Osteocyte (in vitro differentiated cells): ENCODE results near the gene BCAR3. TPM values are rescaled to one million over a fixed set of nuclear protein-coding genes. Genes with fewer than 3 reads are reported as not detected.
A peak's percentile ranks its signal among the peaks of the same experiment; 100 is the strongest.

Experiments used
- DNase-seq: peaks from one replicate; pipeline ENCODE4 v3.0.0; 2021; ENCODE audit warnings: mixed read lengths; ENCODE audit not compliant: unreplicated experiment; ENCODE audit errors: extremely low spot score
- H3K27ac Mint-ChIP-seq: one replicate; pipeline ENCODE4 v1.8.0; 2021; ENCODE audit warnings: mild to moderate bottlenecking, mixed read lengths; ENCODE audit not compliant: unreplicated experiment
- H3K27me3 Mint-ChIP-seq: one replicate; pipeline ENCODE4 v1.8.0; 2021; ENCODE audit warnings: mixed read lengths; ENCODE audit not compliant: unreplicated experiment
- H3K36me3 Mint-ChIP-seq: one replicate; pipeline ENCODE4 v1.8.0; 2021; ENCODE audit warnings: mixed read lengths; ENCODE audit not compliant: unreplicated experiment
- H3K4me1 Mint-ChIP-seq: one replicate; pipeline ENCODE4 v1.8.0; 2021; ENCODE audit warnings: mixed read lengths; ENCODE audit not compliant: unreplicated experiment
- H3K4me3 Mint-ChIP-seq: one replicate; pipeline ENCODE4 v1.8.0; 2021; ENCODE audit warnings: mild to moderate bottlenecking, moderate library complexity, mixed read lengths; ENCODE audit not compliant: unreplicated experiment
- H3K9me3 Mint-ChIP-seq: one replicate; pipeline ENCODE4 v1.8.0; 2021; ENCODE audit warnings: mixed read lengths; ENCODE audit not compliant: unreplicated experiment
- total RNA-seq: library from RNA; stranded (reverse); gene quantifications from 2 replicates; pipeline ENCODE4 v1.2.1, GENCODE V29; 2021
- TF ChIP-seq, protein P1 (sequence below): fragments of 200-600 bp; sonication (generic); IDR thresholded peaks from 2 replicates; pipeline ENCODE4 v1.5.0; 2021; ENCODE audit warnings: antibody characterized with exemption, mild to moderate bottlenecking, moderate library complexity

BCAR3 gene
- total RNA-seq, 1 donor from 2014 or later: 8.8 TPM

- TF ChIP-seq, protein P1, sequence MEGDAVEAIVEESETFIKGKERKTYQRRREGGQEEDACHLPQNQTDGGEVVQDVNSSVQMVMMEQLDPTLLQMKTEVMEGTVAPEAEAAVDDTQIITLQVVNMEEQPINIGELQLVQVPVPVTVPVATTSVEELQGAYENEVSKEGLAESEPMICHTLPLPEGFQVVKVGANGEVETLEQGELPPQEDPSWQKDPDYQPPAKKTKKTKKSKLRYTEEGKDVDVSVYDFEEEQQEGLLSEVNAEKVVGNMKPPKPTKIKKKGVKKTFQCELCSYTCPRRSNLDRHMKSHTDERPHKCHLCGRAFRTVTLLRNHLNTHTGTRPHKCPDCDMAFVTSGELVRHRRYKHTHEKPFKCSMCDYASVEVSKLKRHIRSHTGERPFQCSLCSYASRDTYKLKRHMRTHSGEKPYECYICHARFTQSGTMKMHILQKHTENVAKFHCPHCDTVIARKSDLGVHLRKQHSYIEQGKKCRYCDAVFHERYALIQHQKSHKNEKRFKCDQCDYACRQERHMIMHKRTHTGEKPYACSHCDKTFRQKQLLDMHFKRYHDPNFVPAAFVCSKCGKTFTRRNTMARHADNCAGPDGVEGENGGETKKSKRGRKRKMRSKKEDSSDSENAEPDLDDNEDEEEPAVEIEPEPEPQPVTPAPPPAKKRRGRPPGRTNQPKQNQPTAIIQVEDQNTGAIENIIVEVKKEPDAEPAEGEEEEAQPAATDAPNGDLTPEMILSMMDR: no peak
- no peak overlapping the region for H3K4me3 Mint-ChIP-seq
- H3K36me3 Mint-ChIP-seq: peaks cover 20% of the 10 kb centered on the region
- peaks cover 57% of the 10 kb centered on the region for H3K4me1 Mint-ChIP-seq
- no peaks in the 10 kb centered on the region for H3K27me3 Mint-ChIP-seq
- H3K27ac Mint-ChIP-seq: peak overlapping the region; percentile 97
- H3K9me3 Mint-ChIP-seq: no peaks in the 10 kb centered on the region
- DNase-seq: no peak
Measured at GRCh38 chr1:93574511-93574910, 107.1 kb downstream of the BCAR3 start.

- Mint-ChIP-seq H3K4me3 (no peak overlapping the region), H3K36me3 (peaks cover 22% of the 10 kb centered on the region), H3K4me1 (peaks cover 52% of the 10 kb centered on the region), H3K27ac (peak overlapping the region; percentile 97), H3K9me3 (no peaks in the 10 kb centered on the region), H3K27me3 (no peaks in the 10 kb centered on the region)
- TF ChIP-seq, protein P1: no peak
- DNase-seq: no peak
Measured at GRCh38 chr1:93573940-93574469, 107.6 kb downstream of the BCAR3 start.

- TF ChIP-seq, protein P1: no peak
- Mint-ChIP-seq H3K27ac (no peak overlapping the region), H3K4me1 (peaks cover 40% of the 10 kb centered on the region), H3K4me3 (no peak overlapping the region), H3K36me3 (peaks cover 35% of the 10 kb centered on the region), H3K27me3 (no peaks in the 10 kb centered on the region), H3K9me3 (no peaks in the 10 kb centered on the region)
- no peak for DNase-seq
Measured at GRCh38 chr1:93571623-93572310, 109.9 kb downstream of the BCAR3 start.

GRCh38 chr1:93569489-93569888 is 112.1 kb downstream of the BCAR3 start:
- Mint-ChIP-seq H3K27ac (no peak overlapping the region), H3K27me3 (no peaks in the 10 kb centered on the region), H3K9me3 (no peaks in the 10 kb centered on the region), H3K4me1 (peaks cover 23% of the 10 kb centered on the region), H3K4me3 (no peak overlapping the region), H3K36me3 (peaks cover 42% of the 10 kb centered on the region)
- TF ChIP-seq, protein P1: no peak
- DNase-seq: no peak

- Mint-ChIP-seq H3K36me3 (peaks cover 42% of the 10 kb centered on the region), H3K9me3 (no peaks in the 10 kb centered on the region), H3K4me3 (no peak overlapping the region), H3K27me3 (no peaks in the 10 kb centered on the region), H3K4me1 (peaks cover 13% of the 10 kb centered on the region), H3K27ac (peak overlapping the region; percentile 23)
- no peak for DNase-seq
- TF ChIP-seq, protein P1: no peak
Measured at GRCh38 chr1:93567255-93567918, 114.2 kb downstream of the BCAR3 start.
